SK-N-SH treated with all-trans-retinoic acid at 6 μM for 48 hours (cell line): ENCODE results near the gene ATP6V1C2.

Source experiments
- ATAC-seq: fragments of 200-7000 bp; cut with Tn5 transposase; 3 replicates; pipeline ENCODE4 v1.9.1; 2020; ENCODE audit warnings: mild to moderate bottlenecking, moderate library complexity
- BACH2 ChIP-seq: fragments of 250-450 bp; sonication (Bioruptor Pico); IDR thresholded peaks from 2 replicates; pipeline ENCODE4 v1.9.0; 2021; ENCODE audit warnings: mild to moderate bottlenecking, borderline replicate concordance
- CSDC2 ChIP-seq: fragments of 250-450 bp; sonication (Bioruptor Pico); IDR thresholded peaks from 2 replicates; pipeline ENCODE4 v1.5.0; 2020; ENCODE audit warnings: mild to moderate bottlenecking, moderate library complexity
- ESRRG ChIP-seq: fragments of 250-450 bp; sonication (Bioruptor Pico); IDR thresholded peaks from 2 replicates; pipeline ENCODE4 v1.6.1; 2021; ENCODE audit warnings: mild to moderate bottlenecking
- GLIS3 ChIP-seq: fragments of 250-450 bp; sonication (Bioruptor Pico); IDR thresholded peaks from 2 replicates; pipeline ENCODE4 v1.5.0; 2020; ENCODE audit warnings: mild to moderate bottlenecking, moderate library complexity
- ISL1 ChIP-seq: fragments of 250-450 bp; sonication (Bioruptor Pico); IDR thresholded peaks from 2 replicates; pipeline ENCODE4 v2.1.2; 2022; ENCODE audit warnings: mild to moderate bottlenecking, moderate library complexity
- OSR1 ChIP-seq: fragments of 250-450 bp; sonication (Bioruptor Pico); IDR thresholded peaks from 2 replicates; pipeline ENCODE4 v1.8.0; 2022; ENCODE audit warnings: moderate library complexity, mild to moderate bottlenecking, inconsistent platforms
- PPARA ChIP-seq: fragments of 250-450 bp; sonication (Bioruptor Pico); IDR thresholded peaks from 2 replicates; pipeline ENCODE4 v1.5.0; 2020; ENCODE audit warnings: mild to moderate bottlenecking, borderline replicate concordance
- RARB ChIP-seq: fragments of 250-450 bp; sonication (Bioruptor Pico); IDR thresholded peaks from 2 replicates; pipeline ENCODE4 v1.8.0; 2021; ENCODE audit warnings: mild to moderate bottlenecking, moderate library complexity
- SNAI2 ChIP-seq: fragments of 250-450 bp; sonication (Bioruptor Pico); IDR thresholded peaks from 2 replicates; pipeline ENCODE4 v1.5.0; 2020; ENCODE audit warnings: mild to moderate bottlenecking, moderate library complexity
- TCF4 ChIP-seq: fragments of 250-450 bp; sonication (Bioruptor Pico); IDR thresholded peaks from 2 replicates; pipeline ENCODE4 v1.8.0; 2021; ENCODE audit warnings: mild to moderate bottlenecking, moderate library complexity, borderline replicate concordance
- TOX ChIP-seq: fragments of 250-450 bp; sonication (Bioruptor Pico); IDR thresholded peaks from 2 replicates; pipeline ENCODE4 v1.8.0; 2021; ENCODE audit warnings: mild to moderate bottlenecking, moderate library complexity, borderline replicate concordance
- ZC3H10 ChIP-seq: fragments of 250-450 bp; sonication (Bioruptor Pico); IDR thresholded peaks from 2 replicates; pipeline ENCODE4 v1.5.1; 2021; ENCODE audit warnings: mild to moderate bottlenecking, moderate library complexity
- ZFP3 ChIP-seq: fragments of 250-450 bp; sonication (Bioruptor Pico); IDR thresholded peaks from 2 replicates; pipeline ENCODE4 v1.5.0; 2020; ENCODE audit warnings: mild to moderate bottlenecking, moderate library complexity
- ZFP30 ChIP-seq: fragments of 450-650 bp; formaldehyde crosslinking; IDR thresholded peaks from 2 replicates; pipeline ENCODE4 v1.5.0; 2022; ENCODE audit warnings: mild to moderate bottlenecking, moderate library complexity
- ZNF565 ChIP-seq: fragments of 450-650 bp; formaldehyde crosslinking; conservative IDR thresholded peaks from 2 replicates; pipeline ENCODE4 v1.5.0; 2020; ENCODE audit warnings: low read depth, mild to moderate bottlenecking, moderate library complexity
- ZNF8 ChIP-seq: fragments of 450-650 bp; formaldehyde crosslinking; IDR thresholded peaks from 2 replicates; pipeline ENCODE4 v1.5.0; 2020; ENCODE audit warnings: mild to moderate bottlenecking, moderate library complexity
- TF ChIP-seq, protein P1 (sequence below): fragments of 250-450 bp; sonication (Bioruptor Pico); IDR thresholded peaks from 2 replicates; pipeline ENCODE4 v1.5.1; 2020; ENCODE audit warnings: low read depth, mild to moderate bottlenecking, moderate library complexity
- TF ChIP-seq, protein P2 (sequence below): fragments of 250-450 bp; sonication (Bioruptor Pico); IDR thresholded peaks from 2 replicates; pipeline ENCODE4 v1.5.1; 2021; ENCODE audit warnings: mild to moderate bottlenecking, moderate library complexity
- TF ChIP-seq, protein P3 (sequence below): fragments of 250-450 bp; sonication (Bioruptor Pico); IDR thresholded peaks from 2 replicates; pipeline ENCODE4 v1.8.0; 2020; ENCODE audit warnings: mild to moderate bottlenecking, moderate library complexity, borderline replicate concordance
- TF ChIP-seq, protein P4 (sequence below): fragments of 250-450 bp; sonication (Bioruptor Pico); IDR thresholded peaks from 2 replicates; pipeline ENCODE4 v1.5.0; 2020; ENCODE audit warnings: mild to moderate bottlenecking, moderate library complexity
- TF ChIP-seq, protein P5 (sequence below): fragments of 250-450 bp; sonication (Bioruptor Pico); IDR thresholded peaks from 2 replicates; pipeline ENCODE4 v1.8.0; 2021; ENCODE audit warnings: low read depth, mild to moderate bottlenecking, moderate library complexity, borderline replicate concordance

The ATP6V1C2 gene

DNA sequence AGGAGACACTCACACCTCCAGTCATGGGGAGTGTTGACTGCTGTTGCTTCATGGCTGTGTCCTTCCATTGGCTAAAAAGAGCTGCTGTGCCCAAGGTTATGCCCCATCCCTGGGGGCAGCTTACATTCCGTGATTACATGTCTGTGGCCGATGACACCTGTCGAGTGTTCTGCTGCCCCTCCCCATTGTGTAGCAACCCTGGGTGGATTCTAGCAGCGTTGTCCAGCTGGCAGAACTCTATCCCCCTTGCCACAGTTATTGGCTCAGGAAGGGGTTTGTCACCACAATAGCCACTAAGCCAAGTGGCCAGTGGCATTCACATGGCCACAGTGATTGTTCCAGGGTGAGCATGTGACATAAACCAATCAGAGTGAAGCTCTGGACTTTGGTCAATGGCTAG is 102.8 kb downstream of the ATP6V1C2 start (continued):
- no peak for TF ChIP-seq ZFP30 (CRISPR knock-in tag)
- TF ChIP-seq, protein P1, sequence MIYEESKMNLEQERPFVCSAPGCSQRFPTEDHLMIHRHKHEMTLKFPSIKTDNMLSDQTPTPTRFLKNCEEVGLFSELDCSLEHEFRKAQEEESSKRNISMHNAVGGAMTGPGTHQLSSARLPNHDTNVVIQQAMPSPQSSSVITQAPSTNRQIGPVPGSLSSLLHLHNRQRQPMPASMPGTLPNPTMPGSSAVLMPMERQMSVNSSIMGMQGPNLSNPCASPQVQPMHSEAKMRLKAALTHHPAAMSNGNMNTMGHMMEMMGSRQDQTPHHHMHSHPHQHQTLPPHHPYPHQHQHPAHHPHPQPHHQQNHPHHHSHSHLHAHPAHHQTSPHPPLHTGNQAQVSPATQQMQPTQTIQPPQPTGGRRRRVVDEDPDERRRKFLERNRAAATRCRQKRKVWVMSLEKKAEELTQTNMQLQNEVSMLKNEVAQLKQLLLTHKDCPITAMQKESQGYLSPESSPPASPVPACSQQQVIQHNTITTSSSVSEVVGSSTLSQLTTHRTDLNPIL (CRISPR knock-in tag) = no peak
- no peak for TF ChIP-seq SNAI2 (CRISPR knock-in tag)
- TF ChIP-seq ESRRG (CRISPR knock-in tag) = no peak
- no peak for TF ChIP-seq ZNF565
- TF ChIP-seq TOX (CRISPR knock-in tag) = no peak
- TF ChIP-seq, protein P2, sequence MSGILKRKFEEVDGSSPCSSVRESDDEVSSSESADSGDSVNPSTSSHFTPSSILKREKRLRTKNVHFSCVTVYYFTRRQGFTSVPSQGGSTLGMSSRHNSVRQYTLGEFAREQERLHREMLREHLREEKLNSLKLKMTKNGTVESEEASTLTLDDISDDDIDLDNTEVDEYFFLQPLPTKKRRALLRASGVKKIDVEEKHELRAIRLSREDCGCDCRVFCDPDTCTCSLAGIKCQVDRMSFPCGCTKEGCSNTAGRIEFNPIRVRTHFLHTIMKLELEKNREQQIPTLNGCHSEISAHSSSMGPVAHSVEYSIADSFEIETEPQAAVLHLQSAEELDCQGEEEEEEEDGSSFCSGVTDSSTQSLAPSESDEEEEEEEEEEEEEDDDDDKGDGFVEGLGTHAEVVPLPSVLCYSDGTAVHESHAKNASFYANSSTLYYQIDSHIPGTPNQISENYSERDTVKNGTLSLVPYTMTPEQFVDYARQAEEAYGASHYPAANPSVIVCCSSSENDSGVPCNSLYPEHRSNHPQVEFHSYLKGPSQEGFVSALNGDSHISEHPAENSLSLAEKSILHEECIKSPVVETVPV (CRISPR knock-in tag) = no peak
- TF ChIP-seq CSDC2 (CRISPR knock-in tag) = no peak

DNA sequence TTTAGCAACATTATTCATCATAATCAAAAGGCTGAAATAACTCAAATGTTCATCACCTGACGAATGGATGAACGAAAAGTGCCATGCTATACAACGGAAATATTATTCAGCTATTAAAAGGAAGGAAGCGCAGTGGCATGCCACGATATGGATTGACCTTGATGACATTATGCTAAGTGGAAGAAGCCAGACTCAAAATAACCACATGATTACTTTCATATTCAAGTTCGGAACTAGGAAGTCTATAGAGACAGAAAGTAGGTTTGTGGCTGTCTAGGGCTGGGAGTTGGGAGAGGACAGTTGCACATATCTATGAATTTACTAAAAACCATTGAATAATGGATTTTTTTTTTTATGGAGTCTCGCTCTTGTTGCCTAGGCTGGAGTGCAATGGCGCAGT is 104.6 kb downstream of the ATP6V1C2 start:
- TF ChIP-seq, protein P2 (CRISPR knock-in tag) = no peak
- no peak for TF ChIP-seq GLIS3 (CRISPR knock-in tag)
- TF ChIP-seq ZFP3 (CRISPR knock-in tag) = no peak
- no peak for TF ChIP-seq TCF4
- no peak for TF ChIP-seq ZNF8 (CRISPR knock-in tag)
- TF ChIP-seq ESRRG (CRISPR knock-in tag) = no peak
- no peak for TF ChIP-seq TOX (CRISPR knock-in tag)
- TF ChIP-seq, protein P3, sequence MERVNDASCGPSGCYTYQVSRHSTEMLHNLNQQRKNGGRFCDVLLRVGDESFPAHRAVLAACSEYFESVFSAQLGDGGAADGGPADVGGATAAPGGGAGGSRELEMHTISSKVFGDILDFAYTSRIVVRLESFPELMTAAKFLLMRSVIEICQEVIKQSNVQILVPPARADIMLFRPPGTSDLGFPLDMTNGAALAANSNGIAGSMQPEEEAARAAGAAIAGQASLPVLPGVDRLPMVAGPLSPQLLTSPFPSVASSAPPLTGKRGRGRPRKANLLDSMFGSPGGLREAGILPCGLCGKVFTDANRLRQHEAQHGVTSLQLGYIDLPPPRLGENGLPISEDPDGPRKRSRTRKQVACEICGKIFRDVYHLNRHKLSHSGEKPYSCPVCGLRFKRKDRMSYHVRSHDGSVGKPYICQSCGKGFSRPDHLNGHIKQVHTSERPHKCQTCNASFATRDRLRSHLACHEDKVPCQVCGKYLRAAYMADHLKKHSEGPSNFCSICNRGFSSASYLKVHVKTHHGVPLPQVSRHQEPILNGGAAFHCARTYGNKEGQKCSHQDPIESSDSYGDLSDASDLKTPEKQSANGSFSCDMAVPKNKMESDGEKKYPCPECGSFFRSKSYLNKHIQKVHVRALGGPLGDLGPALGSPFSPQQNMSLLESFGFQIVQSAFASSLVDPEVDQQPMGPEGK (CRISPR knock-in tag) = no peak
- no peak for TF ChIP-seq ZNF565
- no peak for TF ChIP-seq ZFP30 (CRISPR knock-in tag)
- TF ChIP-seq OSR1 (CRISPR knock-in tag) = no peak
- TF ChIP-seq ZC3H10 = no peak
- TF ChIP-seq, protein P4, sequence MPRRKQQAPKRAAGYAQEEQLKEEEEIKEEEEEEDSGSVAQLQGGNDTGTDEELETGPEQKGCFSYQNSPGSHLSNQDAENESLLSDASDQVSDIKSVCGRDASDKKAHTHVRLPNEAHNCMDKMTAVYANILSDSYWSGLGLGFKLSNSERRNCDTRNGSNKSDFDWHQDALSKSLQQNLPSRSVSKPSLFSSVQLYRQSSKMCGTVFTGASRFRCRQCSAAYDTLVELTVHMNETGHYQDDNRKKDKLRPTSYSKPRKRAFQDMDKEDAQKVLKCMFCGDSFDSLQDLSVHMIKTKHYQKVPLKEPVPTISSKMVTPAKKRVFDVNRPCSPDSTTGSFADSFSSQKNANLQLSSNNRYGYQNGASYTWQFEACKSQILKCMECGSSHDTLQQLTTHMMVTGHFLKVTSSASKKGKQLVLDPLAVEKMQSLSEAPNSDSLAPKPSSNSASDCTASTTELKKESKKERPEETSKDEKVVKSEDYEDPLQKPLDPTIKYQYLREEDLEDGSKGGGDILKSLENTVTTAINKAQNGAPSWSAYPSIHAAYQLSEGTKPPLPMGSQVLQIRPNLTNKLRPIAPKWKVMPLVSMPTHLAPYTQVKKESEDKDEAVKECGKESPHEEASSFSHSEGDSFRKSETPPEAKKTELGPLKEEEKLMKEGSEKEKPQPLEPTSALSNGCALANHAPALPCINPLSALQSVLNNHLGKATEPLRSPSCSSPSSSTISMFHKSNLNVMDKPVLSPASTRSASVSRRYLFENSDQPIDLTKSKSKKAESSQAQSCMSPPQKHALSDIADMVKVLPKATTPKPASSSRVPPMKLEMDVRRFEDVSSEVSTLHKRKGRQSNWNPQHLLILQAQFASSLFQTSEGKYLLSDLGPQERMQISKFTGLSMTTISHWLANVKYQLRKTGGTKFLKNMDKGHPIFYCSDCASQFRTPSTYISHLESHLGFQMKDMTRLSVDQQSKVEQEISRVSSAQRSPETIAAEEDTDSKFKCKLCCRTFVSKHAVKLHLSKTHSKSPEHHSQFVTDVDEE = no peak
- TF ChIP-seq, protein P1 (CRISPR knock-in tag) = no peak
- no peak for TF ChIP-seq ISL1 (CRISPR knock-in tag)
- no peak for TF ChIP-seq RARB (CRISPR knock-in tag)
- no peak for TF ChIP-seq SNAI2 (CRISPR knock-in tag)
- no peak for TF ChIP-seq PPARA
- TF ChIP-seq BACH2 (CRISPR knock-in tag) = no peak
- TF ChIP-seq, protein P5, sequence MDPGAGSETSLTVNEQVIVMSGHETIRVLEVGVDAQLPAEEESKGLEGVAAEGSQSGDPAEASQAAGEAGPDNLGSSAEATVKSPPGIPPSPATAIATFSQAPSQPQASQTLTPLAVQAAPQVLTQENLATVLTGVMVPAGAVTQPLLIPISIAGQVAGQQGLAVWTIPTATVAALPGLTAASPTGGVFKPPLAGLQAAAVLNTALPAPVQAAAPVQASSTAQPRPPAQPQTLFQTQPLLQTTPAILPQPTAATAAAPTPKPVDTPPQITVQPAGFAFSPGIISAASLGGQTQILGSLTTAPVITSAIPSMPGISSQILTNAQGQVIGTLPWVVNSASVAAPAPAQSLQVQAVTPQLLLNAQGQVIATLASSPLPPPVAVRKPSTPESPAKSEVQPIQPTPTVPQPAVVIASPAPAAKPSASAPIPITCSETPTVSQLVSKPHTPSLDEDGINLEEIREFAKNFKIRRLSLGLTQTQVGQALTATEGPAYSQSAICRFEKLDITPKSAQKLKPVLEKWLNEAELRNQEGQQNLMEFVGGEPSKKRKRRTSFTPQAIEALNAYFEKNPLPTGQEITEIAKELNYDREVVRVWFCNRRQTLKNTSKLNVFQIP (CRISPR knock-in tag) = no peak
- ATAC-seq = no peak
